ENCODE measurements around the gene TM4SF4.

Gene TM4SF4

DNA sequence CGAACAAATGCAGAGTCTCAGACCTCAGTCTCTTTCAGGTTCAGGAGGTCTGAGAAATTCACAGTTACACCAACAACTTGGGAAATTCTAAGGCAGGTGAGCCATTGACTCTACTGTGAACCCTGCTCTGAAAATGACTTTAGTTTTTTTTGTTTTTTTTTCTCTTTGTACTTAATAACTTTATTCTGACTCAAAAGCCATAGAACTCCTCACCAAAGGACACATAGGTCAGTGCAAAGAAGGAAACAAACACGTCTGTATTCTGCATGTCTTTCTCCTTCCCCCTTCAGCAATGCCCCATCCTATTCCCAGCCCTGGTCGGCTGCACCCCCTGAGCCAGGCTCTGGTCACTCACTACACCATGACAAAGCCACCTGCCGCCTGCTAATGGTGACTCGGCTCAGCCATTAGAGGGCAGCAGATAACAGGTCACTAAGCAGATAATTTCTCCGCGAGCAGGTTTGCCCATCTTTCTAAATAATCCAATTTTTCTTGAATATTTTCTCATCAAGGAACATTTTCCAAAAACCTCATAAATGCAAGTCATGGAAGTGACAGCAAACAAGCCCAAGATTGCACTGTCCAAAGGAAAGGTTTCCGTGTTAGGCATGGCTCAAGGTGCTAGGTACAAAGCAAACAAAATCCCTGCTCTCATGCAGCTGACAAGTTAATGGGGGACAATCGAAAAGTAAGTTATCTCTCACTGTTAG is 37.7 kb downstream of the TM4SF4 start:
- no peak for DNase-seq (ENCODE audit: low read depth)

DNA sequence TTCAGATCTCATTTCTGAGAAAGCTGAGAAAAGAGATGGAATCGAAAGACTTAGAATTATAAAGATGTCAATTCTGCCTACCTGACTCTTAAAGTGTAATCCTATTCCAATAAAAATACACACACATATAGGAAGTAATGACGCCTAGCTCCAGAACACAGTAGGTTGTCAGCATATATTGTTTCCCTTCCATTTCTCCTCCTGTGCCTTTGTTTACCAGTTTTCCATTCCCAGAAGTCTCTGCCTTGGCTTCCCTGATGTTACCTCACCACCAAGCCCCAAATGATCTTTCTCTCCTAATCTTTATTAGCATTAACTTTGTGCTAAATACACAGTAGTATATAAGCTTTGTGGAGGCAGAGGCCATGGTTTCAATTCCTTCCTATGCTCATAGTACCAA is 40.0 kb downstream of the TM4SF4 start:
- no peak for DNase-seq (ENCODE audit: low read depth)

DNA sequence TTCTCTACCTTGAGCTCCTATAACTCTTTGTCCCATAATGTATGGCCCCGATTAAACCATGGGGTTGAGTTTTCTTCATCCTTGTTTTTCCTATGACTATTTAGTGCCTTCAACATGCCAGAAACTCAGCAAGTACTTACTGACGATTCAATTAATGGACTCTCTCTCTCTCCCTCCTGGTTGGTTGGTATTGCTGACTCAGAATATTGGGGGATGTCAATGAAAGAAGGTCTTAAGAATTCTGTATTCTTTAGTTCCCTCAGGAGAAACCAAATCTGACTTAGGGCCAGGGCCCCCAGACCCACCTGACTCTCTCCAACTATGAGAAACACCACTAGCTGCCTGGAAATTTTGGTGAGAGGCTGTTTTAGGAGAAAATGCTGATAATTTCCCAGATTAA is 40.8 kb downstream of the TM4SF4 start:
- DNase-seq (ENCODE audit: low read depth): no peak

DNA sequence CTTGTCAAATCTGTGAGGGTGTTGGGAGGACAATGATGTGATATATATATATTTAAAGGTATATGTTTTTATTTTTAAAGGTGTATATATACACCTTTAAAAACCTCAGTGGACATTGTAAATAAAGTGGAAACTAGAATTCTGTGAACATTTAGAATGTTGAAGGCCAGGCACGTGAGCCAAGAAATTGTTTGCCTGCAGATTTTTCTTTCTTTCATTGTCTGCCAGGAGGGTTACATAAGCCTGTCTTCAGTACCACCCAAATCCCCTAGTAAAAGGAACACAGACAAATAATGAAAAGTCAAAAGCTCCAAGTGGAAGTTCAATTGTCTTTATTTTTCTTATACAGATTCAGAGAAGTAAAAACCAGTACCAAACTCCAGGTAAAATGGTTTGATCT is 42.4 kb downstream of the TM4SF4 start:
- DNase-seq (ENCODE audit: low read depth): no peak

DNA sequence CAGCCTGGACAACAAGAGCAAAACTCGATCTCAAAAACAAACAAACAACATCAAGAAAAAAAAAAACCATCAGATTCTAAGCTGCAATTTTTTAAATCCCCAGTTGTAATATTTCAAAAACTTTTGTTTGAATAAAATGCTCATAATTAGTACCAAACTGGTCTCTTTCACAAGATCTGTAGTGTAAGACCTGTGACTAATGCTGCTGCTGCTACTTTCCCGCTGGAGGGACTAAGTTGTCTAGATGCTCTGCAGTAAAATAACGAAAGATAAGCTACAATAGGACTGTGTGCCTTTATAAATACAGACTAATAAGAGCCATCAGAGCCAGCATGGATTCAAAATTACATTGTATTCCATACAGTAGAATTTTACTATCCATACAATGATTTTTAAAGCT is 45.4 kb downstream of the TM4SF4 start:
- DNase-seq (ENCODE audit: low read depth): no peak

DNA sequence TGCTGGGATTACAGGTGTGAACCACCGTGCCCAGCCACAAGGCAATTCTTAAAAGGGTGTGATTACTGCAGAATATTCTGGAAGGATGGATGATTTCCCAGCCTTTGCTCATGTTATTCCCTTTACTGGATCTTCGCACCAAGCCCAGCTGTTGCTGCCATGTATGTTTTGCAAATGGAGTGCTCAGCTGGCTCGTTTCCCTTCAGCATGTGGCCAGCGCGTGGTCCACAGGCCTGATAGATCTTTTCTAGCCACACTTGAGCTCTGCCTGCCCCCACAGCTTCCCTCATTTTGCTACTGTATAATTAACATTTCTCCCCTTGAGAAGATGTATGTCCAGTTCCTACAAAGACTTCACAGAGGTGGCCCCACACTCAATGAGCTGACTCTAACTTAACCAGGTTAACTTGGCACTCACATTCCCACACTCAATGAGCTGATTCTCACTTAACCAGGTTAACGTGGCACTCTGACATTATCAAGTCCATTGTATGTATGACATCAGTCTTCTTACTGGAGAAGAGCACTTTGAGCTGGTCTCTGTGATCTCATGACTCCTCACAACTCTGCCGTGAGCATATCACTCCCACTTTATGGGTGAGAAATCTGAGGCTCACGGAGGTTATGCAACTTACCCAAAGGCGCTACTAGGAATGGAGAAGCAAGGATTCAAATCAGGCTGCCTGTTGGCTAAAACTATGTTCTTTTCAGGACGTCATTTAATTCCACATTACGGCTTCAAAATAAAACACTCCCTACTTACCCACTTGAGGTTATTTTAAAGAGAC is 49.2 kb downstream of the TM4SF4 start:
- DNase-seq (ENCODE audit: low read depth): no peak

DNA sequence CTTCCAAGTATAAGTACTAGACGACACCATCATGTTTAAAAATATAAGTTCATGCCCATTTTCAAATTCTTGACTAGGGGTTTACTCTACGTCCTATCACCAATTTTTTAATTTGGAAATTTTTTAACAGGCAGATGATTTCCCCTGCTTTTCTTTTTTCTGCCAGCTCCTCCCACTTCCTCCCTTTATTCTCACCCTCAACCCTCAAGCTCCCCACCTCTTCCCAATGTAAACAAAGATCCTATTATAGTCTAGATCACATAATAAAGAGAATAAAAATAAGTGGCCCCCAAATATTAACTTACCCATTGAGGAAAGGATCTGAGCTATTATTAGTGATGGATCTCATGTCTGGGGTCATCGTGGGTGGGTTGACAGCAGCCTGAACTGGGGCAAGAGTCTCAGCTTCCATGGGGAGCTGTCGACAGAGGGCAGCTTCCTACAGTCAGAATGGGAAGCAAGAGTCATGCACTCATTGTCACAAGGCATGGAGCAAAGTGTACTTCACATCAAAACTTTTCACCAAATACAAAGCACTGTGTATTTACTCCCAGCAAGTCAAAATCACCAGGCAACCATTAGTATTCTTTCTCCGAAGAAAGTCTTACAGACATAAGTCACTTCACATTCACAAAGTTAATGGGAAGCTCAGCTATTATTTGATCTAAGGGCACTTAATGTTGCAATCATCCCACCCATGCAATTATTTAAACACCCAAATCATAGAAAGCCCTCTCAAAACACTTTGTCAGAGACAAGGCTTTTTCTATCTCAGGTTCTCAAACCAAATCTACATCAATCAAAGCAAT is 53.2 kb downstream of the TM4SF4 start:
- no peak for DNase-seq (ENCODE audit: low read depth)

DNA sequence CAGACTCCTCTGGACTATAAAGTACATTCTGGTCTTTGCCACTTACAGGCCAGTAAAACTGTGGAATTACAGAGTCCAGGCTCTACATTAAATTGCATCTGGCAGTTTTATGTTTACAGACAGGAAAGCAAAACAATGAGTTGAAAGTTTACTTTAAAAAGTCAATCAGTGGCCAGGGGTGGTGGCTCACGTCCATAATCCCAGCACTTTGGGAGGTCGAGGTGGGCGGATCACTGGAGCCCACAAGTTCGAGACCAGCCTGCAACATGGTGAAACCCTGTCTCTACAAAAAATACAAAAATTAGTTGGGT is 53.8 kb downstream of the TM4SF4 start:
- no peak for DNase-seq (ENCODE audit: low read depth)

DNA sequence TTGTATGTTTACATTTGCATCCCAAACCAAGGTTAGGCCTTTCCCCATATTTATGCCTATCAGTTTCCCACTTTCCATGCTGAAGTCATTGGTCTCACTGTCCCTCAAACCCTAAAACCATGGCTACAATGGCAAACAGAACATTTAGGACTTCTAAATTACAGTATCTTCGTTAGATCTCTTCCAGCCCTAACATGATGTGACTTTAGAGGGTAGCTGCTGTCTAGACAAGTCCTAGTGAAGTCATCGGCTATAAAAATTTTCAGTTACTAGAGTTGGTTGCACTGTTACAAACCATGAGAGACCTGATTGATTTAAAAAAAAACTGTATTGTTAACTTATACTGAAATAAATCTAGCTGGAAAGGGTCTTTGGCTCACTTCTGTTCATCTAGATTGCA is 54.6 kb downstream of the TM4SF4 start:
- no peak for DNase-seq (ENCODE audit: low read depth)

DNA sequence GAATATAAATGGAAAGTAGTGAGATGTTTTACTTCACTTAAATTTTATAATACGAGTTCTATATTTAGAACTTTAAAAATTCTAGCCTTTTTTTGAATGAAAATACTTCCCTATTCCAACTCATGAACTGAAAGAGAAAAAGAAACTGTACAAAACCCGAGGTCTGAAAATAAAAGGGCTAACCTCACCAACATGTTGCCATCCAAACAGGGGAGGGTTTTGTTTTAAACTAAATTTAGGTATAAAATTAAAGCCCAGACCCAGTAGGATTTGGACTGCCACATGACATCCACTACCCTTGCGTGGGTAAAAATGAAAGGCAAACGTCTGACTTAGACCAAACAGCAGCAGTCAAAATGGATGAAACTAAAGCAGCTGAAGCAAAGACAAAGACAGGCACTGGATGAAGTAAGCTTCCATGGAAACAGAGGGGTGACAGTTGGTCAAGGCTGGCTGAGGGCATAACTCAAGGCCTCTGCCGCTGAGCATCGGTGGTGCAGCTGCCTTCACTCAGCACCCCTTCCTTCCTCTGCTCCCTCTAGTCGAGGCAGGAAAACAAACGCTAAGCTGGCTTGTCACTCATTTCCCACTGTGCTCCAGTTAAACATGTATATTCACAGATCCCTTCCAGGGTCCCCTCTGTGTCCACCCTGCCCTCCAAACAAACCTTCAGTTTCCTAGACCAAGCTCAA is 58.1 kb downstream of the TM4SF4 start:
- DNase-seq (ENCODE audit: low read depth): no peak

DNA sequence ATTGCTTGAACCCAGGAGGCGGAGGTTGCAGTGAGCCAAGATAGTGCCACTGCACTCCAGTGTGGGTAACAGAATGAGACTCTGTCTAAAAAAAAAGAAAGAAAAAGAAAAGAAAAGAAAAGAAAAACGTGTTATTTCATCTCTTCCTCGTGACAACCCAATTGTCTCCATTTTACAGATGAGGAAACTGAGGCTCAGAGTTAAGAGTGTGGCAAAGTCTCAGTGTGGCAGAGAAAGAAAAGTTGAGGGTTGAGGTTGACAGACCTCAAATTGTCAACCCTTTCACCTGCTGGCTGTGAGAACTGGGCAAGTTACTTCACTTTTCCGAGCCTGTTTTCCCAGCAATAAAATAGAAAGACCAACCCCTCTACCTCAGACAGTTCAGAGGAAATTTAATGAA is 59.6 kb downstream of the TM4SF4 start:
- no peak for DNase-seq (ENCODE audit: low read depth)

DNA sequence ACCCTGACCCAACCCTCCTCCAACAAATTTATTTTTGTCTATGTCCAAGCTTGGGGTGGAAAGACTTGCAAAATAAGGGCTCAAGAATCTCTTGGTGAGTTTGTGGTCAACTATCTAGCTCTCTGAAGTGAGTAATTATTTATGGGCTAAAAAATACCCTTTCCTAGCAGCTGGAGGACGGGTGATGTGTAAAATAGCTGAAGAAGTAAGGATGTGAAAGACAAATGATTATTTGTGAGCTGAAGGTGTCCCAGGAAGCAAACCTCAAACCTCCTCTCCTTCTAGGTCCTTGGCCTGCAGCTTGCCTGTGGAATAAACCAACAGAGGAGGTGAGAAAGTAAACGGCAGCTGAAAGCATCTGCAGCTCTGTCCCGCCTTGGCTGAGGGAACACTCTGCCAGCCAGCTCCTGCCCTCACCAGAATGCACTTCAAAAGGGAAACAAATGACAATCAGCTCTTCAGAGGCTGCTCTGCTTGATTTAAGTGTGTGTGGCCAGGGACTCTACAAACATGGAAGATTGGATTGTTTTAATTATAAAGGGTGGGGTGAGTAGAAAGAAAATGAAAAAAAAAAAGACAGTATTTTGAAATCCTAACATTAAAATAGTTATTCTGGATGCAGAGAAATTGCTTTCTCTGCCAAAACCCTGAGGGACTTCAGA is 60.3 kb downstream of the TM4SF4 start:
- no peak for DNase-seq (ENCODE audit: low read depth)

DNA sequence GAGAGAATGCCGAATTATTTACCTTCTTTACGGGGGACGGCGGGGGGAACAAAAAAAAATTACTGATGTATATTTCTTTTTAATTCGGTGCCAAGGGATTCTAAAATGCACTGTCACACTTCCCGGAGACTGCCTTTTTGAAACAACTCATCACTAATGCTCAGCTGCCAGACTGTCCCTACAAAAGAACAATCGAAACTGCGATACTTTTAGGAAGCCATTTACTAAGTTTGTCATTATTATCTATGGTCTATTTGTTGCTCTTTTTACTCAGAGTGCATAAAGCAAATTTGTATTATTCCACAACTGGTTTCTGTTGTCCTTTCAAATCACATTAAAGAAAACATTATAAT is 60.8 kb downstream of the TM4SF4 start:
- no peak for DNase-seq (ENCODE audit: low read depth)

DNA sequence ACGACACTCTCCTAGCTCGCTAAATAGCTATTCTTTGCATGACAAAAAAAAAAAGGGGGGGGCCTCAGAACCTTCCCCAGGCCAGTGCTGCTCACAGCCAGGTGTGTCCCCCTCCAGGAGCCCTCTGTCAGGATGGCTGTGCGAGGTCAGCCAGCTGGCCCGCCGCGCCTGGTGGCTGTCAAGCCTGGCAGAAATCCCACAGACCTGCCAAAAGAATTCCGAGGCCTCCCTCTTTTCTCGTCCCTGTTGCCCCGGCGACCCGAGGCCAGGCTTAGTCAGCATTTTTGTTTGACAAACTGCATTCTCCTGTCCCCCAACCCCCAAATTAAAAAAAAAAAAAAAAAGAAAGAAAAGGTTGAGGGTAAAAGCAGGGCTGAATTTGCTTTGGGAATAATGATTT is 61.9 kb downstream of the TM4SF4 start:
- no peak for DNase-seq (ENCODE audit: low read depth)

DNA sequence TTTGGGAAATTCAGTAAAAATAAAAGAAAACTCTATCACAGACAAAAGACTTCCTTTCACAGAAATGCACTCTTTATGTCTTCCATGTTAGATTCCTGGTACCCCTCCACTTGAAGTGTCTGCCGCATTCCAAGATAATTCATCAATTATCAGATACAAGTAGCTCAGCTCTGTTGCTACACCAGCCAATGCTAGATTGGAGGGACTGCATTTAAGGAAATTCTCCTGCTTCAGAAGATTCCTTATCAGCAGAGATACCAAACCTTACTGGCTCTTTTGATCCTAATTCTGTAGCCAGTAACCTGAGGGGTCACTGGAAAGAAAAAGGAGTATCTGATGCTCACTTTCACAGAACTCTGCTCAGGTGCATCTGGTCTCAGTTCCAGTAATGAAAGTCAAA is 63.9 kb downstream of the TM4SF4 start:
- DNase-seq (ENCODE audit: low read depth): no peak

DNA sequence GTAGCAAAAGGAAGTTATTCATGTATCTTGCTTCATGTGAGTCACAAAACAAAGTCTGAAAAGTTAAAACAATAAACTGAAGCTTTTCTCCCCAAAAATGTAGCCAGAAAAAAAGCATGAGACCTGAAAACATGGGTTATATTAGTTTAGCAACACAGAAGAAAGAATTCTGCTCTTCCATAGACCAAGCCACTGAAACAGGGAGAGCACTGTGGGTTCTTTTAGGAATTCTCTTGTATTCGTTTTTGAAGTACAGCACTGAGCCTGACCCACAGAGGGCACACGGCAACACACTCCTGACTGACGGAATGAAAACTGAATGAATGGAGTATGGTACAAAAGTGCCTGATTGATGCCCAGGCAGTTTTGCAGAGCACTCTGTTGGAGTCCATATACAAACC is 66.6 kb downstream of the TM4SF4 start:
- no peak for DNase-seq (ENCODE audit: low read depth)

DNA sequence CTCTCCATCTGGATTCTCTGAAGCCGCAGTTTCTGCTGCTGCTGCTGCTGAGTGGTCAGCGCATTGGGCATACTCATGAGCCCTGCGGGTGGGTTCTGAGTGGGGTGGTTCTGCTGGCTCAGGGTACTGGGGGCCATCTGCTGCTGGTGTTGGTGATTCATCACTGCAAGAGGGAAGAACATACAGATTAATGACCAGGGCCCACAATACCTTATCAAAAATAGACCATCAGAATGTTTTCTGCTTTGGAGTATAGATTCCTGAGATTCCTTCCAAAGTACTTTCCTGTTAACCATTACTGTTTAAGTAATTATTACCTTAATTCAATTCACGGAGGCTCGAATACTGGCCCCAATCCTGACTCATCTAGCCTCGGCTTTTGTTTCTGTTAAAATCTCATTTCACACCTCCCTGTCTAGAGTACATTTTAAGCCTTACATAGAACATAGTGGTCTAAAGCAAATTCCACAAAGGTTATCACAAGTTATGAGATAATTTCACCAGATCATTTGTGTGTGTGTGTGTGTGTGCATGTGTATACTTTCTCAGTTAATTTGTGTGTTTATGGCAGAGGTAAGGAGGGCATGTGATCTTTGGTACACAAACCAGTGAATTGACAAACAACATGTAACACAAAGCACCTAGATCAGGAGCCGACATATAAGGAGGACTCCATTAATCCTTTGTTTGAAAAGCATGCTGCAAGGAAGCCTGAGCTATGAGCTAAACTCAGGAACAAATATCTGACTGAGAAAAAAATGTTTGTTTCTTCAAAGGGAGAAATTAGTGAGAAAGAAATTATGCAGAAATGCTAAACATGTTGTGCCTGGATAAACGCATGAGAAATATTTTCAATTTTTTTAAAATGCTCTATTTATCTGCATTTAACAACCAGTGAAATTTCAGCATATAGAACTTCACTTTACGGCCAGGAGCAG is 68.1 kb downstream of the TM4SF4 start:
- no peak for DNase-seq (ENCODE audit: low read depth)

DNA sequence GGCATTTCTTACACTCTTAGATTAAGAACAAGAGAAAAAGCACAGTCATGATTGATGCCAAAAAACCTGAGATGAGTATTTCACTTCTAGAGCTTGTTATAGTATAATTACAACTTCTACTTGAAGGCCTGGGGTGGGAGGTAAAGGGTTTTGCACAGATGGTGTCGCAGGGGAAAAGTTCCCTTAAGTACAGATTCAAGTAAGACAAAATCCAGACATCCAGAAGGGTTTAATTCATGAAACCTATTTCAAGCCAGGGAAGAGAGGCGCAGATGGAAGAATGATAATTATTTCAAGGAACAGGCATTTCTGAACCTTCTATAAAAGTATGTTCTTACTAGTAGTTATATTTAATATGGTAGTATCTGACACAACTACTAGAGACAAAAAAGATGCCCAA is 70.6 kb downstream of the TM4SF4 start:
- DNase-seq (ENCODE audit: low read depth): no peak

DNA sequence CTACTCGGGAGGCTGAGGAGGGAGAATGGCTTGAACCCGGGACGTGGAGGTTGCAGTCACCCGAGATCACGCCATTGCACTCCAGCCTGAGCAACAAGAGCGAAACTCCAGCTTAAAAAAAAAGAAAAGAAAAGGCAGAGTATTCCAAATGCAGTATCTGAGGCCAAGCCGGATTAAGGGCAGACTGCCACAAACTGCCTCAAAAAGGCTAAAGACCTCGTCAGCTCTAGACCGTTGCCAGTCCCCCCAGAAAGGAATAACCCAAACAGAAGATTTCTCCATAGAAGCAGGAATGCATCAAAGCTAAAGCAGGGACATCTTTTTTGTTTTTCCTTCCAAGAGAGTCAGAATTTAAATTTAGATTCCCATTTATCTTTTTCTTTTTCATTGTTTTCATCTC is 72.9 kb downstream of the TM4SF4 start:
- DNase-seq (ENCODE audit: low read depth): peak; percentile 54

DNA sequence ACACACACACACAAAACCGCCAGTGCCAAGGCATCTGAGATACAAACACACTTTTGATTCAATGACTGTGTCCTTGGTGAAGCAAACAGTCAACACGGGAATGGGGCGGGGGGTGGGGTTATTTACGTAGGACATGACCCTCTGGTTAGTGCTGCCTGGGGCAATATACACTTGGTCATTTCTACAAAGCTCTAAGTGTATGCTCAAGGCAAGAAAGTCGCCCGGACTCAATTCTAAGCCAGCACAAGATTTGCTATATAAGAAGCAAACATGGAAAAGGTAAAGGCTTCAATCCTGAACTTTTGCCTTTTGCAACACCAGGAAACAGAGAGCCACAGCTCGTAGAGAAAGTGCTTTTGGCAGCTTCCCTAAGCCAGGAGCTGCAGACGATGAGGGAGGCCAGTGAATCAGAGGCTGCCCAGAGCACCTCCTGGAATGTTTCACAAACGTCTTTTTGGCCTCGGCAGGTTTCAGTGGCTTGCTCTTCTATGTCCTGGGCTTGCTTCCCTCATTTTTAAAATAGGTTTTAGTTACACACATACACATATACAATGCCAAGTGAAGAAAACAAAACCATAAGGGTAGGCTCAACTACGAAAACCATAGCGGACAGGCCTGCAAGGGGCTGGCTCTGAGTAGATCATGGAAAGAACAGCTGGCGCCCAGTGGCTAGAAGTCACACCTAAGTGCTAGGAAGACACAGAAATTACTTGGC is 73.6 kb downstream of the TM4SF4 start:
- peak; percentile 44 for DNase-seq (ENCODE audit: low read depth)
